HG02973 (cell line): Measurements from ENCODE around the gene LFNG.
"Not testable (repeated sequence)": the region's sequence is repeated elsewhere in the genome, so short reads cannot be mapped to it uniquely, and the experiment has no call there.

Source experiments
- ATAC-seq: cut with Tn5 transposase; IDR thresholded peaks from one replicate; pipeline ENCODE4 v1.9.1; 2021; ENCODE audit warnings: moderate library complexity; ENCODE audit not compliant: unreplicated experiment

The LFNG gene

DNA sequence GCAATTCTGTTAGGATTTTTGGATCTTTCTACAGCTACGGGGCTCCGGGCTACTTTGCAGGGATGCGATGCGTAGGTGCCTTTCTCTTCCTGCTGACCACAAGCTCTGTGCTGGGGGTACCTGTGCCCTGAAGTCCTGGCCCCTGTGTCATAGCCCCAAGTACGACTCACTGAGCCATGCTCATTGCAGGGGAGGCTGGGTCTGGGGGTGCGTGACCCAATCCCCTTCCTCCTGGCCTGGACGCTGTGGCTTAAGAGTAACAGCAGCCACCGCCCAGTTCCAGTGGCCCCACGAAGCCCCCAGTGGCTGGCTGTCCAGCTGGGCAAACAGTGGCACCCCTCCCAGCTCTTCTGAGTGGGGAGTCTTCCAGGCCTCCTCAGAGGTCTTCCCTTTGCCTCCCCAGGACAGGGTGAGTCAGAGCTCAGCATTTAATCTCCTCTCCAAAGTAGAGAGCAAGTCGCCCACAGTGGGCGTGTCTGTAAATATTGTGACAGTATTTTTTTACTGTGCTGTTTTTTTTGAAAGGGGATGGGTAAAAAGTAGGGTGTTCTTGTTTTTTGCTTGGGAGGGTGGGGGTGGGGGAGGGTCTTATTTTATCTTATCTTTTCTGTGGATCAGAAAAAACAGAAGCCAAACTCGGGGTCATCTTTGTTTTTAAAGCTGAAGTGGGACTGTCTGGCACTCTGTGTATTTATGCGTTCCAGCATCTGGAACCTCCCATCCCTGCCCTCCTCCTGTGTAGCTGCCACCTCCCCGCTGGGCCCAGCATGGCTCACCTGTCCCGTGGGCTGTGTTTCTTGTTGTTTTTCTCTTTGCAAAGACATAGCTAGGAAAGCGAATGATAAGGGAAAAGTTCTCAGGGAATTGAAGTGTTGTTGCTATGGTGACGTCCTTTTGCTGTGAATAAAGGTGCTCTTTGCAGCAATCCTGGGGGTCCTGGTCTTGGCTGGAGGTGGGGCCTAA lies 8.2 kb downstream of the LFNG start:
- no peak for ATAC-seq

DNA sequence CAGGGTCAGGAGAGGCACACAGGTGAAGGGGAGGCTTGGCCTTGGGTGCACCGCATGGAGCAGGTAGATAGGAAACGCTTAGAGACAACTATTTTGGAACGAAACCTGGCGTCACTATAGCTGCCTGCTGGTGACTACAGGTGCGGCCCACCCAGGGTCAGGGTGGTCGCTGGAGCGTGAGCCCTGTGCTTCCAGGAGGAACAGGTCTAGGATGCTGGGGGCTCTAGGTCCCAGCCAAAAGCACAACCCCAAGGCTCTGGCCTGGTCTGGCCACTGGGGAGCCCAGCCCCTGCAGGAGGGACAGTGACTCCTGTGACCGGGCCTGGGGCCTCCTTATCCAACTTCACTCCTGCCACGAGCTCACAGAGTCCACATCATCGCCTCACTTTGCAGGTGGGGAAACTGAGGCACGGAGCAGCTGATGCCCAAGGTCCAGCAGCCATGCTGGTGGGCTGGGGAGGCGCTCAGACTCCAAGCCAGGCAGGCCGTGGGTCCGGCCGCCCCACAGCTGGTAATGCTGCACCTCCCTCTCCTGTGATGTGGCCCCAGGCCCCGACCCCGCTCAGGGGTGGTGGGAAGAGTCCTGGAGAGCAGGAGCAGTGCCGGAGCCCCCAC lies 9.0 kb downstream of the LFNG start:
- no peak for ATAC-seq

- ATAC-seq: no peak
These were observed 9.8 kb downstream of the LFNG start for GRCh38 chr7:2529161-2530070.

GRCh38 chr7:2530071-2530987 lies 10.8 kb downstream of the LFNG start:
- no peak for ATAC-seq

- ATAC-seq: not testable (repeated sequence)
These were observed 11.6 kb downstream of the LFNG start for GRCh38 chr7:2530994-2531795.

DNA sequence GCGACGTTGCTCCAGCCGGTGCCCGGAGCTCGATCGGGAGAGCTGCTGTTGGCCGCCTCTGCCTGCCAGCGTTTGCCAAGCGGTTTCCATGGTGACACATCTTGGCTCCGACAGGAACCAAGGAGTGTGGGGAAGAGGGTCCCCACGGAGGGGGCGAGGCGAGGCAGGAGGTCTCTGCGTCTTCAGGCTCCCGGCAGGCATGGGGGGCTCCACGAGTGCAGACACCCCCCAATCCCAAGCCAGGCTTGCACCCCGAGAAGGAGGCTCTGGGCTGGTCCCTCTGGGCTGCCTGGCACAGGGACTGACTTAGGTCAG lies 12.2 kb downstream of the LFNG start:
- ATAC-seq: not testable (repeated sequence)

GRCh38 chr7:2532199-2532772 lies 12.7 kb downstream of the LFNG start:
- not testable (repeated sequence) for ATAC-seq

GRCh38 chr7:2532816-2533215 lies 13.2 kb downstream of the LFNG start:
- ATAC-seq: not testable (repeated sequence)

DNA sequence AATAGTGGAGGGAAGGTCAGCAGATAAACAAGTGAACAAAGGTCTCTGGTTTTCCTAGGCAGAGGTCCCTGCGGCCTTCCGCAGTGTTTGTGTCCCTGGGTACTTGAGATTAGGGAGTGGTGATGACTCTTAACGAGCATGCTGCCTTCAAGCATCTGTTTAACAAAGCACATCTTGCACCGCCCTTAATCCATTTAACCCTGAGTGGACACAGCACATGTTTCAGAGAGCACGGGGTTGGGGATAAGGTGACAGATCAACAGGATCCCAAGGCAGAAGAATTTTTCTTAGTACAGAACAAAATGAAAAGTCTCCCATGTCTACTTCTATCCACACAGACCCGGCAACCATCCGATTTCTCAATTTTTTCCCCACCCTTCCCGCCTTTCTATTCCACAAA lies 14.0 kb downstream of the LFNG start:
- ATAC-seq: not testable (repeated sequence)

- not testable (repeated sequence) for ATAC-seq
These were observed 14.6 kb downstream of the LFNG start for GRCh38 chr7:2534214-2534613.

GRCh38 chr7:2535872-2536627 lies 16.5 kb downstream of the LFNG start:
- not testable (repeated sequence) for ATAC-seq

DNA sequence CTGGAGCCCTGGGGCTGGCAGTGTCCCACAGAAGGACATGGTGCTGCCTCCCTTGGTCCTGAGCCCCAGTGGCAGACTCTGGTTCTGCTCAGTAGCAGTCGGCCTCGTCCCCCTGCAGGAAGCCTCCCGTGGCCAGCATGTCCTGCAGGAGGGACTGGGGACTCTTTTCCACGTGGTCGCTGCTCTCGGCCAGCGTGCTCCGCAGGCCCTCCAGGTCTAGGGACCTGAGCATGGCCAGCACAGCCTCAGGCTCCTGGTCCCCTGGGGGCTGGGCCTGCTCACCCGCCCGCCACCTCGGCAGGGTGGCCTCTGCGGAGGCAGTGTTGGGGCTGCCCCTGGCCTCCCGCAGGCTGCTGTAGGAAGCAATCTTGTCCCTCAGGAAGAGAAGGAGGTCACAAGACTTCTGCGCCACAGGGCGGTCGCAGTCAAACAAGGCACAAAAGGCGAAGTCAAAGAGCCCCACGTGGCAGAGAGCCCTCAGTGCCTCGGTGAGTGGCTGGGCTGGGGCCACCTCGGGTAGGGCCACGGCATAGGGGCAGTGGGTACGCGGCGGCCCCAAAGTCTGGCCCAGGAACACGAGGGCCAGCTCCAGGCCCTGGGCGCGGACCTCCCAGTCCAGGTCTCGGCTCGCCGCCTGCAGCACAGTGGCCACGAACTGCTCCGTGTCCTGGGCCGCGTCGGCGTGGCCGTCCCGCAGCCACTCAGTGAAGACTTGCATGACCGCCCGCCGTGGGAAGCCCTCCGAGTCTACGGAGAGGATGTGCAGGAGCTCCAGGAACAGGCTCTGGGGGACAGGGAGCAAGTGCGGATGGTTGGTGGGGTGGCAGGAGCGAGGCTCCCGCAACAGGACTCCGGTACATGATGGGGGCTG lies 18.6 kb downstream of the LFNG start:
- ATAC-seq: no peak

DNA sequence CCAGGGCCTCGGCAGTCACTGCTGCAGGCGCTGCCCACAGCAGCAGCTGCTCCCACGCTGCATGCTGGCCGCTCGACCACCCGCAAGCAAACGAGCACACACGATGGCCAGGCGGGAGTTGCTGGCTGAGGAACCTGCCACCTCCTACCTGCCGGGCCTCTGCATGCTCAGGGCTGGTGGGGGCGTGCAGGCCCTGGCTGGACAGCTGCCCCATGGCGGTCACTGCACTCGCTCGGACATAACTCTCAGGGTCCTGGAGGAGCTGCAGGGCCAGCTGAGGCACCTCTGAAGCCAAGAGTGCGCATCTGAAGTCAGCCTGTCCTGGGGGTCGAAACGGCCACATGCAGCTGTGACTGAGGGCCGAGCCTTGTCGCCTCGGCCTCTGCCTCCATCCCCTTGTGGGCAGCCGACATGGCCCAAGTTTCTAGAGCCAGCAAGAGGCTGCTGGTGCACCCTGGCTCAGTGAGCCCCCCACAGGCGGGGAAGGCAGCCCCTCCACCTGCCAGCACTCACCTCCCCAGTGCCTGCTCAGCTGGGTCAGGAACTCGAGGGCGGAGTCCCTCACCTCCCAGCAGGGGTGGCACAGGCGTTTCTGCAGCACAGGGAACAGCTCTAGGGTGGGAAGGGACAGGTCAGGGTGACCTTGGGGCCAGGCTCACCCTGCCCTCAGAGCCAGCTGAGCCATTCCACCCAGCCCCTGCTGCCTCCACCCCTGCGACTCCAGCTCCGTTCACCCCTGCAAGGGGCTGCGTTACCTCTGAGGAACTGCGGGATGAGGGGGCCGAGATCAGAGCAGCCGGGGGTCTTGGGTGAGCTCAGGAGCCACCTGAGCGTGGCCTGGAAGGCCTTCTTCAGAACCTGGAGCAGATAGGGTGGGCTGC lies 19.7 kb downstream of the LFNG start:
- ATAC-seq: no peak

DNA sequence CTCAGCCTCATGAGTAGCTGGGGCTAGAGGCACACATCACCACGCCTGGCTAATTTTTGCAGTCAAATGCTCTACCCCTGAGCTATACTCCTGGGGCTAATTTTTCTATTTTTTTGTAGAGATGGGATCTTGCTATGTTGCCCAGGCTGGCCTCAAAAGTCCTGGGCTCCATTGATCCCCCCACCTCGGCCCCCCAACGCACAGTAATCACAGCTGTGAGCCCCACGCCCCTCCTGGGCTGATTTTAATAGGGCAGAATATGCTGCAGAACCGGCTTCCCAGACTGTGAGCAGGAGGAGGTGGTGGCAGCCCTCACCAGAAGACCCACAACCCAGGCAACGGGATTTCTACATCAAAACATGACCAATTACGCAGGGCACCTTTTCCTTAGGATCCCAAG lies 20.6 kb downstream of the LFNG start:
- no peak for ATAC-seq

GRCh38 chr7:2540641-2541051 lies 21.1 kb downstream of the LFNG start:
- ATAC-seq: no peak

- no peak for ATAC-seq
These were observed 21.9 kb downstream of the LFNG start for GRCh38 chr7:2541291-2542010.
